ENCODE data around the gene KCNK13.
A peak's percentile ranks its signal among the peaks of the same experiment; 100 is the strongest.
"Not testable (repeated sequence)": the region's sequence is repeated elsewhere in the genome, so short reads cannot be mapped to it uniquely, and the experiment has no call there.

Gene KCNK13

DNA sequence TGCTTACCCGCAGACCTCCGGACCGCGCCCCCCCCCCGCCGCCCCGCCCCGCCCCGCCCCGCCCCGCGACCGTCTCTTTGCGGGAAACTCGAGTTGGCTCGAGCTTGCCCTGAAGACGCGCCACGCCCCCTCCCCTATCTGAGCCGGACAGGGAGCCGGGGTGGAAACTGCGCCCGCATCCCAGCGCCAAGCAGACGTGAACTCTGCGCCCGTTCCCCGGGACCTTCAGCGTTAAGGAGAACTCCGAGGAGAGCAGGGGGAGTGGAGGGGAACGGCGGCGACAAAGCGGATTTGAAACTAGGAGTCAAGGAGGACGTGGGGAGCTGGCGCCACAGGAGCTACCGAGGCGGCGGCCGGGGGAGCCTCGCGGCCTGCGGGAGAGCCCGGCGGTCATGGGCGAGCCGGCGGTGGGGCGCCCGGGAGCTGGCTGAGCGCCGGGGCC is at the start of gene KCNK13:
Gene KCNK13 (plus strand): TSS at position 310 of the 442 bp plus-strand sequence. CDS start 212 bp downstream, outside the sequence.
- TF ChIP-seq, protein P1, sequence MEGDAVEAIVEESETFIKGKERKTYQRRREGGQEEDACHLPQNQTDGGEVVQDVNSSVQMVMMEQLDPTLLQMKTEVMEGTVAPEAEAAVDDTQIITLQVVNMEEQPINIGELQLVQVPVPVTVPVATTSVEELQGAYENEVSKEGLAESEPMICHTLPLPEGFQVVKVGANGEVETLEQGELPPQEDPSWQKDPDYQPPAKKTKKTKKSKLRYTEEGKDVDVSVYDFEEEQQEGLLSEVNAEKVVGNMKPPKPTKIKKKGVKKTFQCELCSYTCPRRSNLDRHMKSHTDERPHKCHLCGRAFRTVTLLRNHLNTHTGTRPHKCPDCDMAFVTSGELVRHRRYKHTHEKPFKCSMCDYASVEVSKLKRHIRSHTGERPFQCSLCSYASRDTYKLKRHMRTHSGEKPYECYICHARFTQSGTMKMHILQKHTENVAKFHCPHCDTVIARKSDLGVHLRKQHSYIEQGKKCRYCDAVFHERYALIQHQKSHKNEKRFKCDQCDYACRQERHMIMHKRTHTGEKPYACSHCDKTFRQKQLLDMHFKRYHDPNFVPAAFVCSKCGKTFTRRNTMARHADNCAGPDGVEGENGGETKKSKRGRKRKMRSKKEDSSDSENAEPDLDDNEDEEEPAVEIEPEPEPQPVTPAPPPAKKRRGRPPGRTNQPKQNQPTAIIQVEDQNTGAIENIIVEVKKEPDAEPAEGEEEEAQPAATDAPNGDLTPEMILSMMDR (IDR thresholded peaks at IDR 0.05; ENCODE audit: low read depth, low read length, missing control alignments): no peak
- H3K36me3 ChIP-seq (replicated peaks): no peaks in the 10 kb centered on the region
- H3K27me3 ChIP-seq (replicated peaks): peaks cover 34% of the 10 kb centered on the region
- DNase-seq: no peak
- in situ Hi-C loops (cut with HindIII; ENCODE audit: low pct_ligation_motif_present, low sequenced_read_pairs): no loop called here
- H3K4me3 ChIP-seq (ENCODE audit: low read depth, low read length): peak within 1 kb of the TSS; percentile 53
- no peak within 1 kb of the TSS for H3K27ac ChIP-seq

DNA sequence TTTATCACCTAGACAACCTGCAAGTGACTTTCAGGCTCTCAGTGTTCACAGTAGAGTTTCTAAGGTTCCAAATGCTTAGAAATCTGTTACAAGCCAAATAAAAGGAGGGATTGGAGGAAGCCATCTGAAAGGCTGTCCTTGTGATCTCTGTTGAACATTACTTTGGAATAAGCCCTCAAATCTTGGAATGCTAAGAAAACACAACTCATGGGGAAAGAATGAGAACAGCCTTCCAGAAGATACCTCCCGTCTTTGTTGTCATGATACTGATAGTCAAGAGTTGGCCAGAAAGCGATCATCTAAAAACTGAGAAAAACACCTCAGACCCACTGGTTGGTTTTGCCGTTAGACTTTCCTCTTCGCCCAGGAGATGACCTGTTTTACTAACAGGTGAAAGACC is 44.4 kb upstream of the KCNK13 start:
- H3K36me3 ChIP-seq (replicated peaks): peaks cover 33% of the 10 kb centered on the region
- TF ChIP-seq, protein P1 (IDR thresholded peaks at IDR 0.05; ENCODE audit: low read depth, low read length, missing control alignments): no peak
- no peak for DNase-seq
- no peaks in the 10 kb centered on the region for H3K27me3 ChIP-seq (replicated peaks)
- H3K4me3 ChIP-seq (ENCODE audit: low read depth, low read length): no peak overlapping the region
- H3K27ac ChIP-seq: no peak overlapping the region
- in situ Hi-C loops (cut with HindIII; ENCODE audit: low pct_ligation_motif_present, low sequenced_read_pairs): no loop called here

DNA sequence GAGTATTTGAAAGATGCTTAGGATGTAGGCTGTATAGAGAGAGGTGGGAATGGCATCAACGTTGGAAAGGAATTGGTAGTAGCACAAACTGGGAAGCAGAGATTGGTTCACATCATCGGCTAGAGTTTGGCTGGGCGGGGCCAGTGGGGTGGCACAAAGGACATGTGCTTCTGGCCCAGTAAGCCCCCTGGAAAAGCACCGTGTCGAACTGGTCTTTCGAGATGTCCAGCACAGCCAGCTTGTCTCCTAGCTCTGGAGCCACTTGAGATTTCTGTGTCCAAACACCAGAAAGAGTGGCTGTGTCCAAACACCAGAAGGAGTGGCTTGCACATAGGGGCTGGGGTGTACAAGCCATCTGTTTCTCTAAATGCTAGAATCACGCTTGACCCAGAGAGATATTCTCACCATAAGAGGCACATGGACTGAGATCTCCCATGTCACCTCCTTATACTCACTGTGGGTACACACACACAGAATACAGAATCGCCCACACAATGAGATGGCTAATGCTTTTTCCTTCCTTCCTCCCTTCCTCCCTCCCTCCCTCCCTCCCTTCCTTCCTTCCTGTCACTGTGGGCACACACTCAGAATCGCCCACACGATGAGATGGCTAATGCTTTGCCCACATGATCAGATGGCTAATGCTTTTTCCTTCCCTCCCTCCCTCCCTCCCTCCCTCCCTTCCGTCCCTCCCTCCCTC is 41.8 kb upstream of the KCNK13 start:
- Histone ChIP-seq H3K27ac (no peak overlapping the region), H3K4me3 (ENCODE audit: low read depth, low read length) (no peak overlapping the region), H3K27me3 (replicated peaks) (no peaks in the 10 kb centered on the region), H3K36me3 (replicated peaks) (peaks cover 32% of the 10 kb centered on the region)
- in situ Hi-C loops (cut with HindIII; ENCODE audit: low pct_ligation_motif_present, low sequenced_read_pairs): no loop called here
- DNase-seq: no peak
- TF ChIP-seq, protein P1 (IDR thresholded peaks at IDR 0.05; ENCODE audit: low read depth, low read length, missing control alignments): no peak

- DNase-seq: no peak
- Histone ChIP-seq H3K36me3 (replicated peaks) (peaks cover 22% of the 10 kb centered on the region), H3K4me3 (ENCODE audit: low read depth, low read length) (no peak overlapping the region), H3K27me3 (replicated peaks) (no peaks in the 10 kb centered on the region), H3K27ac (no peak overlapping the region)
- in situ Hi-C loops (cut with HindIII; ENCODE audit: low pct_ligation_motif_present, low sequenced_read_pairs): no loop called here
- TF ChIP-seq, protein P1 (IDR thresholded peaks at IDR 0.05; ENCODE audit: low read depth, low read length, missing control alignments): no peak
These were observed 38.5 kb upstream of the KCNK13 start for GRCh38 chr14:90023176-90023896.

- H3K4me3 ChIP-seq (ENCODE audit: low read depth, low read length): no peak overlapping the region
- TF ChIP-seq, protein P1 (IDR thresholded peaks at IDR 0.05; ENCODE audit: low read depth, low read length, missing control alignments): no peak
- H3K27ac ChIP-seq: no peak overlapping the region
- H3K36me3 ChIP-seq (replicated peaks): peaks cover 16% of the 10 kb centered on the region
- DNase-seq: no peak
- in situ Hi-C loops (cut with HindIII; ENCODE audit: low pct_ligation_motif_present, low sequenced_read_pairs): no loop called here
- no peaks in the 10 kb centered on the region for H3K27me3 ChIP-seq (replicated peaks)
These were observed 36.9 kb upstream of the KCNK13 start for GRCh38 chr14:90024910-90025309.

DNA sequence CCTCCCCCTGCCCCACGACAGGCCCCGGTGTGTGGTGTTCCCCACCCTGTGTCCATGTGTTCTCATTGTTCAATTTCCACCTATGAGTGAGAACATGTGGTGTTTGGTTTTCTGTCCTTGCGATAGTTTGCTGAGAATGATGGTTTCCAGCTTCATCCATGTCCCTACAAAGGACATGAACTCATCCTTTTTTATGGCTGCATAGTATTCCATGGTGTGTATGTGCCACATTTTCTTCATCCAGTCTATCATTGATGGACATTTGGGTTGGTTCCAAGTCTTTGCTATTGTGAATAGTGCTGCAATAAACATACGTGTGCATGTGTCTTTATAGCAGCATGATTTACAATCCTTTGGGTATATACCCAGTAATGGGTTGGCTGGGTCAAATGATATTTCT is 35.2 kb upstream of the KCNK13 start:
- H3K27me3 ChIP-seq (replicated peaks); H3K27ac ChIP-seq; H3K4me3 ChIP-seq (ENCODE audit: low read depth, low read length); DNase-seq; in situ Hi-C loops (cut with HindIII; ENCODE audit: low pct_ligation_motif_present, low sequenced_read_pairs); H3K36me3 ChIP-seq (replicated peaks): not testable (repeated sequence)
